HG03521 (cell line): ENCODE data around the gene CFAP69.
"Not testable (repeated sequence)": the region's sequence is repeated elsewhere in the genome, so short reads cannot be mapped to it uniquely, and the experiment has no call there.

Experiments used
- ATAC-seq: cut with Tn5 transposase; IDR thresholded peaks from one replicate; pipeline ENCODE4 v1.9.1; 2021; ENCODE audit warnings: mild to moderate bottlenecking, moderate library complexity; ENCODE audit not compliant: unreplicated experiment

CFAP69 gene

GRCh38 chr7:90230834-90231233 is 14.1 kb upstream of the CFAP69 start:
- no peak for ATAC-seq

- no peak for ATAC-seq
These were observed 13.7 kb upstream of the CFAP69 start for GRCh38 chr7:90231304-90231703.

GRCh38 chr7:90232430-90232829 is 12.5 kb upstream of the CFAP69 start:
- no peak for ATAC-seq

- no peak for ATAC-seq
These were observed 11.4 kb upstream of the CFAP69 start for GRCh38 chr7:90233569-90233968.

- no peak for ATAC-seq
These were observed 8.2 kb upstream of the CFAP69 start for GRCh38 chr7:90236721-90237289.

- no peak for ATAC-seq
These were observed 7.0 kb upstream of the CFAP69 start for GRCh38 chr7:90238022-90238421.

- ATAC-seq = no peak
These were observed 6.4 kb upstream of the CFAP69 start for GRCh38 chr7:90238583-90238982.

GRCh38 chr7:90239050-90239449 is 5.9 kb upstream of the CFAP69 start:
- no peak for ATAC-seq

- no peak for ATAC-seq
These were observed 5.2 kb upstream of the CFAP69 start for GRCh38 chr7:90239625-90240228.

- ATAC-seq = peak; percentile 52
These were observed 2.4 kb upstream of the CFAP69 start for GRCh38 chr7:90242369-90243168.

- no peak for ATAC-seq
These were observed 1.4 kb upstream of the CFAP69 start for GRCh38 chr7:90243556-90243955.

- ATAC-seq = no peak
These were observed 437 bp upstream of the CFAP69 start for GRCh38 chr7:90244565-90244908.

GRCh38 chr7:90246171-90246570 is 1.2 kb downstream of the CFAP69 start:
- ATAC-seq = no peak

- no peak for ATAC-seq
These were observed 3.7 kb downstream of the CFAP69 start for GRCh38 chr7:90248706-90249105.

- no peak for ATAC-seq
These were observed 5.8 kb downstream of the CFAP69 start for GRCh38 chr7:90250601-90251303.

- ATAC-seq = no peak
These were observed 6.3 kb downstream of the CFAP69 start for GRCh38 chr7:90251304-90251635.

GRCh38 chr7:90256011-90256410 is 11.0 kb downstream of the CFAP69 start:
- not testable (repeated sequence) for ATAC-seq

- no peak for ATAC-seq
These were observed 11.8 kb downstream of the CFAP69 start for GRCh38 chr7:90256778-90257177.

GRCh38 chr7:90261441-90261840 is 16.5 kb downstream of the CFAP69 start:
- no peak for ATAC-seq

- peak; percentile 79 for ATAC-seq
These were observed 17.5 kb downstream of the CFAP69 start for GRCh38 chr7:90262438-90262837.

- ATAC-seq = no peak
These were observed 21.8 kb downstream of the CFAP69 start for GRCh38 chr7:90266808-90267207.
